Measurements from ENCODE around the gene DPF3. TPM values are rescaled to one million over a fixed set of nuclear protein-coding genes. Genes with fewer than 3 reads are reported as not detected.
A peak's percentile ranks its signal among the peaks of the same experiment; 100 is the strongest.

Gene DPF3
- total and polyA plus RNA-seq, 9 of the 15 experiments (the other 6 are each of a cell fraction or from before 2014, with no cell fraction given): 0.21 to 4.9 (median 1.2) TPM

GRCh38 chr14:72891666-72892102 lies 2.2 kb downstream of the DPF3 start (continued):
- TF ChIP-seq PBX2 (CRISPR knock-in tag; IDR thresholded peaks at IDR 0.05; ENCODE audit: low read depth) (no peak), PBX2 (tag; conservative IDR thresholded peaks at IDR 0.05; ENCODE audit: low read depth) (no peak)

GRCh38 chr14:72889366-72889765 lies 4.5 kb downstream of the DPF3 start:
- no TSS peak for BruUV-seq (replicated peaks)
- H2AFZ ChIP-seq (ENCODE audit: low read depth, low read length): no peak overlapping the region
- H3K27me3 ChIP-seq (ENCODE audit: control insufficient read depth in 2 of 2, insufficient read depth in 2 of 2, low read length in 2 of 2): peaks cover 0 to 9% of the 10 kb centered on the region in 2 experiments; a peak in 3 of 5 replicates
- ATAC-seq (no peak), DNase-seq (ENCODE audit: extremely low read depth in 1 of 4, low spot score in 3 of 4) (no peak), FAIRE-seq (no peak)
- no peaks in the 10 kb centered on the region for H3K9me1 ChIP-seq (ENCODE audit: control insufficient read depth, insufficient read depth, low read length)
- 36% methylated on average over 5 of the region's 5 CpGs for WGBS (ENCODE audit: insufficient coverage, low coverage, missing lambda C conversion rate)
- CTCF ChIA-PET (ENCODE audit: low intra/inter-chr PET ratio): no interaction called here
- TF ChIP-seq SPI1 (IDR thresholded peaks at IDR 0.05; ENCODE audit: borderline replicate concordance, low read depth, low read length): 0 out of 2 replicates have a peak, but pooled peaks have one; percentile 17
- no peak for TF ChIP-seq SFPQ (IDR thresholded peaks at IDR 0.05; ENCODE audit: low read depth, low read length)
- no peak for TF ChIP-seq FUS (optimal IDR thresholded peaks at IDR 0.05; ENCODE audit: low read depth, low read length)
- POLR2A ChIA-PET: interaction anchor here (0.7 kb wide), 1 partner anchor 9 kb away, joined by 3 read pairs; no protein-coding TSS in a partner anchor
- H4K20me1 ChIP-seq (replicated peaks; ENCODE audit: control insufficient read depth, insufficient read depth, low read length): no peaks in the 10 kb centered on the region
- no peak overlapping the region for H3K4me2 ChIP-seq (ENCODE audit: insufficient read depth, low read length)
- no peak overlapping the region for H3K9ac ChIP-seq (ENCODE audit: insufficient read depth in 1 of 2, low read depth in 2 of 2, low read length in 2 of 2)
- in situ Hi-C loops (cut with MboI) (no loop called here), intact Hi-C loops (cut with micrococcal nuclease) (no loop called here)
- H3K4me3 ChIP-seq: no peak overlapping the region
- no peak overlapping the region for H3K27ac ChIP-seq (ENCODE audit: extremely low read depth, low read depth, low read length)
- H3K79me2 ChIP-seq (ENCODE audit: control insufficient read depth, insufficient read depth, low read length): no peaks in the 10 kb centered on the region
- H3K9me3 ChIP-seq (replicated peaks; ENCODE audit: control insufficient read depth, insufficient read depth, low read depth, low read length): no peaks in the 10 kb centered on the region
- no peaks in the 10 kb centered on the region for H3K36me3 ChIP-seq (ENCODE audit: control insufficient read depth, insufficient read depth, low read length)
- H3K4me1 ChIP-seq (replicated peaks in 1 of 2; ENCODE audit: control insufficient read depth in 2 of 2, insufficient read depth in 2 of 2, low read length in 2 of 2): peaks cover 0 to 18% of the 10 kb centered on the region in 2 experiments; a peak in 3 of 5 replicates

All from K562 (cell line).